B cell (primary cell): Measurements from ENCODE around the gene PPP1R9A. TPM values are rescaled to one million over a fixed set of nuclear protein-coding genes. Genes with fewer than 3 reads are reported as not detected.

Experiments
- ATAC-seq: fragments of 200-7000 bp; cut with Tn5 transposase; one replicate; pipeline ENCODE4 v1.10.0; 2021; ENCODE audit warnings: low read depth, mild to moderate bottlenecking, moderate number of reproducible peaks, moderate library complexity
- CTCF ChIA-PET: fragments of 350-600 bp; sonication (Branson Sonifier 250); formaldehyde crosslinking; loops from one replicate; lab custom pipeline; 2021; ENCODE audit warnings: antibody characterized with exemption, inconsistent platforms; lab: Charles Lee
- POLR2A ChIA-PET: fragments of 350-600 bp; sonication (Branson Sonifier 250); formaldehyde crosslinking; loops from one replicate; lab custom pipeline; 2021; ENCODE audit warnings: antibody characterized with exemption; lab: Charles Lee
- DNase-seq: peaks from one replicate; pipeline ENCODE4 v3.0.0; 2013
- H2AFZ ChIP-seq: 2 replicates; pipeline ENCODE4 v1.6.1; 2012; ENCODE audit warnings: mild to moderate bottlenecking, low read depth, low read length; ENCODE audit not compliant: insufficient read depth, poor library complexity, severe bottlenecking
- H3K27ac ChIP-seq, 2 donors: 1 replicate in 1 of 2; 2 replicates in 1 of 2; pipeline ENCODE4 v1.5.1; 2012 to 2013; ENCODE audit warnings: low read length in 2 of 2, mild to moderate bottlenecking in 2 of 2, moderate library complexity in 1 of 2
- H3K27me3 ChIP-seq, 4 experiments: fragments of 200-600 bp in 1 of 4; sonication (generic) in 1 of 4; replicated peaks in 1 of 4; 1 replicate in 2 of 4; 2 replicates in 2 of 4; pipeline versions ENCODE4 v1.6.1 to v1.7.0; 2013 to 2016; ENCODE audit warnings: low read length in 3 of 4, mild to moderate bottlenecking in 2 of 4, mixed read lengths in 1 of 4, moderate library complexity in 1 of 4; ENCODE audit not compliant: insufficient read depth in 4 of 4, control insufficient read depth in 3 of 4; ENCODE audit errors: control extremely low read depth in 1 of 4
- H3K36me3 ChIP-seq, 2 experiments: replicated peaks in 1 of 2; 1 replicate in 1 of 2; 2 replicates in 1 of 2; pipeline versions ENCODE4 v1.6.1 to v1.7.1; 2013; ENCODE audit warnings: low read length in 1 of 2; ENCODE audit not compliant: insufficient read depth in 2 of 2, control insufficient read depth in 1 of 2; ENCODE audit errors: control extremely low read depth in 1 of 2, extremely low read depth in 1 of 2
- H3K4me1 ChIP-seq, 2 donors: fragments of 200-600 bp in 1 of 2; sonication (generic) in 1 of 2; 1 replicate in 1 of 2; 2 replicates in 1 of 2; pipeline versions ENCODE4 v1.5.1 to v1.6.1; 2013 to 2017; ENCODE audit warnings: low read length in 2 of 2; ENCODE audit not compliant: control insufficient read depth in 2 of 2, insufficient read depth in 2 of 2
- H3K4me2 ChIP-seq: replicated peaks from 2 replicates; pipeline ENCODE3; 2012; ENCODE audit warnings: mild to moderate bottlenecking, low read depth, low read length; ENCODE audit not compliant: poor library complexity, severe bottlenecking
- H3K4me3 ChIP-seq, 5 experiments: fragments of 200-600 bp in 1 of 5; sonication (generic) in 1 of 5; 1 replicate in 3 of 5; 2 replicates in 2 of 5; pipeline versions ENCODE4 v1.5.1 to v1.7.0; 2011 to 2016; ENCODE audit warnings: low read length in 4 of 5, mild to moderate bottlenecking in 4 of 5, low read depth in 2 of 5, control low read depth in 1 of 5, moderate library complexity in 1 of 5; ENCODE audit not compliant: insufficient read depth in 1 of 5; ENCODE audit errors: control extremely low read depth in 1 of 5, extremely low read depth in 1 of 5
- H3K79me2 ChIP-seq: fragments of 200-600 bp; sonication (generic); one replicate; pipeline ENCODE4 v1.6.0; 2016; ENCODE audit warnings: low read length; ENCODE audit not compliant: control insufficient read depth, insufficient read depth
- H3K9ac ChIP-seq: fragments of 200-600 bp; sonication (generic); 2 replicates; pipeline ENCODE4 v1.6.1; 2017; ENCODE audit warnings: mild to moderate bottlenecking, low read length, moderate library complexity
- H3K9me3 ChIP-seq, 3 donors: one replicate each; pipeline versions ENCODE4 v1.6.1 to v1.7.1; 2013; ENCODE audit warnings: low read length in 2 of 3; ENCODE audit not compliant: control insufficient read depth in 2 of 3, insufficient read depth in 1 of 3; ENCODE audit errors: control extremely low read depth in 1 of 3
- H4K20me1 ChIP-seq: 2 replicates; pipeline ENCODE4 v1.6.0; 2012; ENCODE audit warnings: mild to moderate bottlenecking, low read length; ENCODE audit not compliant: insufficient read depth, control insufficient read depth, poor library complexity, severe bottlenecking
- H3K27ac Mint-ChIP-seq: one replicate; pipeline ENCODE4 v1.8.0; 2021; ENCODE audit warnings: mixed read lengths
- H3K27me3 Mint-ChIP-seq: one replicate; pipeline ENCODE4 v1.8.0; 2021; ENCODE audit warnings: mixed read lengths
- H3K4me1 Mint-ChIP-seq: one replicate; pipeline ENCODE4 v1.8.0; 2021; ENCODE audit warnings: mixed read lengths
- H3K4me3 Mint-ChIP-seq: one replicate; pipeline ENCODE4 v1.8.0; 2021; ENCODE audit warnings: mixed read lengths
- H3K9me3 Mint-ChIP-seq: one replicate; pipeline ENCODE4 v1.8.0; 2022; ENCODE audit warnings: mixed read lengths; ENCODE audit not compliant: insufficient read depth
- CTCF ChIP-seq: fragments of 200-600 bp; IDR thresholded peaks from one replicate; pipeline ENCODE4 v1.8.0; 2022; ENCODE audit warnings: antibody characterized with exemption, mild to moderate bottlenecking
- EZH2 ChIP-seq: IDR thresholded peaks from 2 replicates; pipeline ENCODE4 v1.6.1; 2012; ENCODE audit warnings: borderline replicate concordance, low read depth, mild to moderate bottlenecking, moderate library complexity, low read length; ENCODE audit not compliant: insufficient read depth, poor library complexity, severe bottlenecking
- WGBS: methylation state at CpG from one replicate; pipeline ENCODE4 v1.1.5; 2013; ENCODE audit warnings: missing lambda C conversion rate; ENCODE audit not compliant: insufficient coverage; 5-methylcytosine and 5-hydroxymethylcytosine counted together
- intact Hi-C: fragments of 100-400 bp; cut with micrococcal nuclease; formaldehyde crosslinking; loops from one replicate; pipeline ENCODE4 v1.10.0; 2022
- polyA plus RNA-seq: library from polyadenylated mRNA; depleted of rRNA; stranded (reverse); fragments of >200 nt; gene quantifications from 2 replicates; pipeline ENCODE4 v1.2.3, GENCODE V29; 2012
- total RNA-seq, 2 donors: library from RNA; stranded (reverse); fragments of 120-200 nt in 1 of 2; gene quantifications; 1 replicate in 1 of 2; 2 replicates in 1 of 2; pipeline versions ENCODE4 v1.2.3 to v1.2.4, GENCODE V29; 2013 to 2022

The PPP1R9A gene
- total and polyA plus RNA-seq, 2 donors (not counting 1 experiment from before 2014, with no cell fraction given) = 1.1 to 4.8 TPM

GRCh38 chr7:95089414-95090315, 182.3 kb downstream of the PPP1R9A start:
- WGBS = no CpG with 5 or more reads among the region's 4 CpGs
- no peaks in the 10 kb centered on the region for H3K79me2 ChIP-seq
- Mint-ChIP-seq H3K9me3 (no peaks in the 10 kb centered on the region), H3K27me3 (no peaks in the 10 kb centered on the region), H3K4me1 (no peaks in the 10 kb centered on the region), H3K27ac (no peak overlapping the region), H3K4me3 (no peak overlapping the region)
- ChIA-PET CTCF (interaction anchor here (1.0 to 1.5 kb wide), 2 partner anchors 387 to 641 kb away, joined by 3 to 5 read pairs; no protein-coding TSS in a partner anchor), POLR2A (no interaction called here)
- no peaks in the 10 kb centered on the region for H4K20me1 ChIP-seq
- H3K9me3 ChIP-seq = no peaks in the 10 kb centered on the region
- no peak overlapping the region for H3K27ac ChIP-seq
- H2AFZ ChIP-seq = no peak overlapping the region
- no peak for DNase-seq
- ATAC-seq = no peak
- H3K4me3 ChIP-seq = no peak overlapping the region
- H3K4me2 ChIP-seq = no peak overlapping the region
- H3K4me1 ChIP-seq = no peaks in the 10 kb centered on the region
- no peak overlapping the region for H3K9ac ChIP-seq
- H3K36me3 ChIP-seq = no peaks in the 10 kb centered on the region
- TF ChIP-seq EZH2 = no peak
- TF ChIP-seq CTCF = no peak
- H3K27me3 ChIP-seq = no peaks in the 10 kb centered on the region
- intact Hi-C loops = no loop called here

- no peak overlapping the region for H3K27ac ChIP-seq
- ATAC-seq (no peak), DNase-seq (no peak)
- no CpG with 5 or more reads among the region's 1 CpG for WGBS
- Mint-ChIP-seq H3K4me1 (peaks cover 2% of the 10 kb centered on the region), H3K9me3 (no peaks in the 10 kb centered on the region), H3K27ac (no peak overlapping the region), H3K4me3 (no peak overlapping the region), H3K27me3 (no peaks in the 10 kb centered on the region)
- H2AFZ ChIP-seq = no peak overlapping the region
- no peaks in the 10 kb centered on the region for H3K27me3 ChIP-seq
- no peak overlapping the region for H3K4me2 ChIP-seq
- no peaks in the 10 kb centered on the region for H4K20me1 ChIP-seq
- H3K4me1 ChIP-seq = no peaks in the 10 kb centered on the region
- H3K9me3 ChIP-seq = no peaks in the 10 kb centered on the region
- no peak for TF ChIP-seq CTCF
- TF ChIP-seq EZH2 = no peak
- intact Hi-C loops = no loop called here
- H3K36me3 ChIP-seq = no peaks in the 10 kb centered on the region
- CTCF ChIA-PET = no interaction called here
- no peaks in the 10 kb centered on the region for H3K79me2 ChIP-seq
- H3K9ac ChIP-seq = no peak overlapping the region
- no peak overlapping the region for H3K4me3 ChIP-seq
- POLR2A ChIA-PET = no interaction called here
These were observed 184.9 kb downstream of the PPP1R9A start for GRCh38 chr7:95092324-95092723.
